B cell (primary cell): Measurements from ENCODE around the gene ADAP1. TPM values are rescaled to one million over a fixed set of nuclear protein-coding genes. Genes with fewer than 3 reads are reported as not detected.

Experiments used
- ATAC-seq: fragments of 200-7000 bp; cut with Tn5 transposase; one replicate; pipeline ENCODE4 v1.10.0; 2021; ENCODE audit warnings: low read depth, mild to moderate bottlenecking, moderate number of reproducible peaks, moderate library complexity
- CTCF ChIA-PET: fragments of 350-600 bp; sonication (Branson Sonifier 250); formaldehyde crosslinking; loops from one replicate; lab custom pipeline; 2021; ENCODE audit warnings: antibody characterized with exemption, inconsistent platforms; lab: Charles Lee
- POLR2A ChIA-PET: fragments of 350-600 bp; sonication (Branson Sonifier 250); formaldehyde crosslinking; loops from one replicate; lab custom pipeline; 2021; ENCODE audit warnings: antibody characterized with exemption; lab: Charles Lee
- DNase-seq: peaks from one replicate; pipeline ENCODE4 v3.0.0; 2013
- H2AFZ ChIP-seq: 2 replicates; pipeline ENCODE4 v1.6.1; 2012; ENCODE audit warnings: mild to moderate bottlenecking, low read depth, low read length; ENCODE audit not compliant: insufficient read depth, poor library complexity, severe bottlenecking
- H3K27ac ChIP-seq, 2 donors: 1 replicate in 1 of 2; 2 replicates in 1 of 2; pipeline ENCODE4 v1.5.1; 2012 to 2013; ENCODE audit warnings: low read length in 2 of 2, mild to moderate bottlenecking in 2 of 2, moderate library complexity in 1 of 2
- H3K27me3 ChIP-seq, 4 experiments: fragments of 200-600 bp in 1 of 4; sonication (generic) in 1 of 4; replicated peaks in 1 of 4; 1 replicate in 2 of 4; 2 replicates in 2 of 4; pipeline versions ENCODE4 v1.6.1 to v1.7.0; 2013 to 2016; ENCODE audit warnings: low read length in 3 of 4, mild to moderate bottlenecking in 2 of 4, mixed read lengths in 1 of 4, moderate library complexity in 1 of 4; ENCODE audit not compliant: insufficient read depth in 4 of 4, control insufficient read depth in 3 of 4; ENCODE audit errors: control extremely low read depth in 1 of 4
- H3K36me3 ChIP-seq, 2 experiments: replicated peaks in 1 of 2; 1 replicate in 1 of 2; 2 replicates in 1 of 2; pipeline versions ENCODE4 v1.6.1 to v1.7.1; 2013; ENCODE audit warnings: low read length in 1 of 2; ENCODE audit not compliant: insufficient read depth in 2 of 2, control insufficient read depth in 1 of 2; ENCODE audit errors: control extremely low read depth in 1 of 2, extremely low read depth in 1 of 2
- H3K4me1 ChIP-seq, 2 donors: fragments of 200-600 bp in 1 of 2; sonication (generic) in 1 of 2; 1 replicate in 1 of 2; 2 replicates in 1 of 2; pipeline versions ENCODE4 v1.5.1 to v1.6.1; 2013 to 2017; ENCODE audit warnings: low read length in 2 of 2; ENCODE audit not compliant: control insufficient read depth in 2 of 2, insufficient read depth in 2 of 2
- H3K4me2 ChIP-seq: replicated peaks from 2 replicates; pipeline ENCODE3; 2012; ENCODE audit warnings: mild to moderate bottlenecking, low read depth, low read length; ENCODE audit not compliant: poor library complexity, severe bottlenecking
- H3K4me3 ChIP-seq, 5 experiments: fragments of 200-600 bp in 1 of 5; sonication (generic) in 1 of 5; 1 replicate in 3 of 5; 2 replicates in 2 of 5; pipeline versions ENCODE4 v1.5.1 to v1.7.0; 2011 to 2016; ENCODE audit warnings: low read length in 4 of 5, mild to moderate bottlenecking in 4 of 5, low read depth in 2 of 5, control low read depth in 1 of 5, moderate library complexity in 1 of 5; ENCODE audit not compliant: insufficient read depth in 1 of 5; ENCODE audit errors: control extremely low read depth in 1 of 5, extremely low read depth in 1 of 5
- H3K79me2 ChIP-seq: fragments of 200-600 bp; sonication (generic); one replicate; pipeline ENCODE4 v1.6.0; 2016; ENCODE audit warnings: low read length; ENCODE audit not compliant: control insufficient read depth, insufficient read depth
- H3K9ac ChIP-seq: fragments of 200-600 bp; sonication (generic); 2 replicates; pipeline ENCODE4 v1.6.1; 2017; ENCODE audit warnings: mild to moderate bottlenecking, low read length, moderate library complexity
- H3K9me3 ChIP-seq, 3 donors: one replicate each; pipeline versions ENCODE4 v1.6.1 to v1.7.1; 2013; ENCODE audit warnings: low read length in 2 of 3; ENCODE audit not compliant: control insufficient read depth in 2 of 3, insufficient read depth in 1 of 3; ENCODE audit errors: control extremely low read depth in 1 of 3
- H4K20me1 ChIP-seq: 2 replicates; pipeline ENCODE4 v1.6.0; 2012; ENCODE audit warnings: mild to moderate bottlenecking, low read length; ENCODE audit not compliant: insufficient read depth, control insufficient read depth, poor library complexity, severe bottlenecking
- H3K27ac Mint-ChIP-seq: one replicate; pipeline ENCODE4 v1.8.0; 2021; ENCODE audit warnings: mixed read lengths
- H3K27me3 Mint-ChIP-seq: one replicate; pipeline ENCODE4 v1.8.0; 2021; ENCODE audit warnings: mixed read lengths
- H3K4me1 Mint-ChIP-seq: one replicate; pipeline ENCODE4 v1.8.0; 2021; ENCODE audit warnings: mixed read lengths
- H3K4me3 Mint-ChIP-seq: one replicate; pipeline ENCODE4 v1.8.0; 2021; ENCODE audit warnings: mixed read lengths
- H3K9me3 Mint-ChIP-seq: one replicate; pipeline ENCODE4 v1.8.0; 2022; ENCODE audit warnings: mixed read lengths; ENCODE audit not compliant: insufficient read depth
- CTCF ChIP-seq: fragments of 200-600 bp; IDR thresholded peaks from one replicate; pipeline ENCODE4 v1.8.0; 2022; ENCODE audit warnings: antibody characterized with exemption, mild to moderate bottlenecking
- EZH2 ChIP-seq: IDR thresholded peaks from 2 replicates; pipeline ENCODE4 v1.6.1; 2012; ENCODE audit warnings: borderline replicate concordance, low read depth, mild to moderate bottlenecking, moderate library complexity, low read length; ENCODE audit not compliant: insufficient read depth, poor library complexity, severe bottlenecking
- WGBS: methylation state at CpG from one replicate; pipeline ENCODE4 v1.1.5; 2013; ENCODE audit warnings: missing lambda C conversion rate; ENCODE audit not compliant: insufficient coverage; 5-methylcytosine and 5-hydroxymethylcytosine counted together
- intact Hi-C: fragments of 100-400 bp; cut with micrococcal nuclease; formaldehyde crosslinking; loops from one replicate; pipeline ENCODE4 v1.10.0; 2022
- polyA plus RNA-seq: library from polyadenylated mRNA; depleted of rRNA; stranded (reverse); fragments of >200 nt; gene quantifications from 2 replicates; pipeline ENCODE4 v1.2.3, GENCODE V29; 2012
- total RNA-seq, 2 donors: library from RNA; stranded (reverse); fragments of 120-200 nt in 1 of 2; gene quantifications; 1 replicate in 1 of 2; 2 replicates in 1 of 2; pipeline versions ENCODE4 v1.2.3 to v1.2.4, GENCODE V29; 2013 to 2022

Gene ADAP1
- total and polyA plus RNA-seq, 2 donors (not counting 1 experiment from before 2014, with no cell fraction given): 10.8 to 12.9 TPM

- no peak for DNase-seq
These were observed 72.0 kb downstream of the ADAP1 start for GRCh38 chr7:882336-883035.

GRCh38 chr7:881441-882234 is 72.8 kb downstream of the ADAP1 start:
- H3K27ac ChIP-seq: no peak overlapping the region
- ChIA-PET CTCF (no interaction called here), POLR2A (no interaction called here)
- no peak overlapping the region for H3K4me2 ChIP-seq
- no peaks in the 10 kb centered on the region for H3K27me3 Mint-ChIP-seq
- peaks cover 0 to 8% (median 0%) of the 10 kb centered on the region in 3 donors for H3K9me3 ChIP-seq
- H3K36me3 ChIP-seq: peaks cover 1 to 14% of the 10 kb centered on the region in 2 experiments
- TF ChIP-seq CTCF (no peak), EZH2 (no peak)
- H3K27me3 ChIP-seq: no peaks in the 10 kb centered on the region
- no peak overlapping the region for H3K9ac ChIP-seq
- no peak for DNase-seq
- intact Hi-C loops: no loop called here
- H3K4me3 Mint-ChIP-seq: no peak overlapping the region
- H3K9me3 Mint-ChIP-seq: no peaks in the 10 kb centered on the region
- no peak overlapping the region for H3K27ac Mint-ChIP-seq
- no peak overlapping the region for H2AFZ ChIP-seq
- no peak overlapping the region for H3K4me3 ChIP-seq
- H3K4me1 ChIP-seq: peaks cover 7 to 16% of the 10 kb centered on the region in 2 donors
- peaks cover 88% of the 10 kb centered on the region for H4K20me1 ChIP-seq
- no peak for ATAC-seq
- peaks cover 36% of the 10 kb centered on the region for H3K4me1 Mint-ChIP-seq
- peaks cover 96% of the 10 kb centered on the region for H3K79me2 ChIP-seq
- 94% methylated on average over 15 of the region's 20 CpGs for WGBS

More at GRCh38 chr7:882336-883035, 72.0 kb downstream of the ADAP1 start:
- Histone ChIP-seq H3K4me1 (peaks cover 7 to 16% of the 10 kb centered on the region in 2 donors), H3K9ac (no peak overlapping the region), H3K79me2 (peaks cover 99% of the 10 kb centered on the region), H2AFZ (no peak overlapping the region), H3K27me3 (no peaks in the 10 kb centered on the region), H3K9me3 (peaks cover 0 to 8% (median 0%) of the 10 kb centered on the region in 3 donors), H3K4me3 (no peak overlapping the region), H4K20me1 (peaks cover 97% of the 10 kb centered on the region), H3K27ac (no peak overlapping the region), H3K36me3 (peaks cover 1 to 22% of the 10 kb centered on the region in 2 experiments), H3K4me2 (no peak overlapping the region)
- POLR2A ChIA-PET: no interaction called here
- intact Hi-C loops: no loop called here
- 93% methylated on average over 37 of the region's 37 CpGs for WGBS
- Mint-ChIP-seq H3K4me3 (no peak overlapping the region), H3K9me3 (no peaks in the 10 kb centered on the region), H3K27ac (no peak overlapping the region), H3K27me3 (no peaks in the 10 kb centered on the region), H3K4me1 (peaks cover 34% of the 10 kb centered on the region)
- CTCF ChIA-PET: no interaction called here
- no peak for ATAC-seq
- TF ChIP-seq EZH2: no peak
